ENCODE data around the gene UBL3. TPM values are rescaled to one million over a fixed set of nuclear protein-coding genes. Genes with fewer than 3 reads are reported as not detected.

Gene UBL3
- total RNA-seq, 2 donors from 2014 or later = 36.3 to 38.2 TPM

GRCh38 chr13:29761160-29761559, 89.3 kb downstream of the UBL3 start:
- no peak overlapping the region for H3K4me3 ChIP-seq
- no peak overlapping the region for H3K27ac ChIP-seq
- intact Hi-C loops (cut with DNase I) = no loop called here
- no peaks in the 10 kb centered on the region for H3K27me3 ChIP-seq (replicated peaks; ENCODE audit: insufficient read depth)
- TF ChIP-seq POLR2AphosphoS5 (IDR thresholded peaks at IDR 0.05) = no peak
- no peak for TF ChIP-seq CTCF (IDR thresholded peaks at IDR 0.05)
- no peak for TF ChIP-seq POLR2A (IDR thresholded peaks at IDR 0.05)
- no peaks in the 10 kb centered on the region for H3K4me1 ChIP-seq (replicated peaks)
- DNase-seq (ENCODE audit: low spot score) = no peak
- WGBS = 77% methylated on average over 3 of the region's 3 CpGs
- H3K36me3 ChIP-seq = no peaks in the 10 kb centered on the region
- no peaks in the 10 kb centered on the region for H3K9me3 ChIP-seq

- intact Hi-C loops (cut with DNase I) = no loop called here
- H3K4me1 ChIP-seq (replicated peaks) = no peaks in the 10 kb centered on the region
- TF ChIP-seq POLR2A (IDR thresholded peaks at IDR 0.05) (no peak), CTCF (IDR thresholded peaks at IDR 0.05) (no peak), POLR2AphosphoS5 (IDR thresholded peaks at IDR 0.05) (no peak)
- H3K4me3 ChIP-seq = no peak overlapping the region
- H3K9me3 ChIP-seq = no peaks in the 10 kb centered on the region
- H3K27me3 ChIP-seq (replicated peaks; ENCODE audit: insufficient read depth) = no peaks in the 10 kb centered on the region
- 35% methylated on average over 3 of the region's 3 CpGs for WGBS
- no peak for DNase-seq (ENCODE audit: low spot score)
- H3K36me3 ChIP-seq = no peaks in the 10 kb centered on the region
- H3K27ac ChIP-seq = no peak overlapping the region
Measured at GRCh38 chr13:29760544-29760943, 89.9 kb downstream of the UBL3 start.

- DNase-seq (ENCODE audit: low spot score) = no peak
- intact Hi-C loops (cut with DNase I) = no loop called here
- 69% methylated on average over 9 of the region's 9 CpGs for WGBS
- Histone ChIP-seq H3K4me1 (replicated peaks) (no peaks in the 10 kb centered on the region), H3K4me3 (no peak overlapping the region), H3K27ac (no peak overlapping the region), H3K36me3 (no peaks in the 10 kb centered on the region), H3K9me3 (no peaks in the 10 kb centered on the region), H3K27me3 (replicated peaks; ENCODE audit: insufficient read depth) (no peaks in the 10 kb centered on the region)
- TF ChIP-seq POLR2AphosphoS5 (IDR thresholded peaks at IDR 0.05) = no peak
- no peak for TF ChIP-seq POLR2A (IDR thresholded peaks at IDR 0.05)
- TF ChIP-seq CTCF (IDR thresholded peaks at IDR 0.05) = no peak
Measured at GRCh38 chr13:29758531-29759114, 91.8 kb downstream of the UBL3 start.

- H3K27ac ChIP-seq = no peak overlapping the region
- TF ChIP-seq POLR2A (IDR thresholded peaks at IDR 0.05) = no peak
- TF ChIP-seq POLR2AphosphoS5 (IDR thresholded peaks at IDR 0.05) = no peak
- TF ChIP-seq CTCF (IDR thresholded peaks at IDR 0.05) = no peak
- WGBS = 91% methylated on average over 2 of the region's 2 CpGs
- H3K27me3 ChIP-seq (replicated peaks; ENCODE audit: insufficient read depth) = no peaks in the 10 kb centered on the region
- no peaks in the 10 kb centered on the region for H3K4me1 ChIP-seq (replicated peaks)
- H3K9me3 ChIP-seq = no peaks in the 10 kb centered on the region
- no peaks in the 10 kb centered on the region for H3K36me3 ChIP-seq
- H3K4me3 ChIP-seq = no peak overlapping the region
- no peak for DNase-seq (ENCODE audit: low spot score)
- intact Hi-C loops (cut with DNase I) = no loop called here
Measured at GRCh38 chr13:29756506-29756905, 93.9 kb downstream of the UBL3 start.

- intact Hi-C loops (cut with DNase I) = no loop called here
Measured at GRCh38 chr13:29754473-29754806, 96.0 kb downstream of the UBL3 start.

More at GRCh38 chr13:29754473-29754806, 96.0 kb downstream of the UBL3 start:
- no peak overlapping the region for H3K4me3 ChIP-seq
- H3K4me1 ChIP-seq (replicated peaks) = no peaks in the 10 kb centered on the region
- no peak for DNase-seq (ENCODE audit: low spot score)
- H3K36me3 ChIP-seq = no peaks in the 10 kb centered on the region
- TF ChIP-seq POLR2AphosphoS5 (IDR thresholded peaks at IDR 0.05) = no peak
- no peak for TF ChIP-seq CTCF (IDR thresholded peaks at IDR 0.05)
- no peak for TF ChIP-seq POLR2A (IDR thresholded peaks at IDR 0.05)
- H3K9me3 ChIP-seq = no peaks in the 10 kb centered on the region
- H3K27ac ChIP-seq = no peak overlapping the region
- H3K27me3 ChIP-seq (replicated peaks; ENCODE audit: insufficient read depth) = no peaks in the 10 kb centered on the region
- whole genome bisulfite sequencing = 89% methylated on average over 4 of the region's 4 CpGs

Measured in prostate gland (tissue), 2 donors.